Stimulated activated CD8-positive, alpha-beta memory T cell treated with anti-CD3 and anti-CD28 coated beads, Interleukin-15, amount 100 ng/mL, for 1 hour (primary cell): Measurements from ENCODE around the gene CEP112.

Experiments
- DNase-seq: peaks from one replicate; pipeline ENCODE4 v3.0.0-alpha.2; 2020; ENCODE audit warnings: low read depth

CEP112 gene

GRCh38 chr17:66076546-66077190 is 115.3 kb downstream of the CEP112 start:
- no peak for DNase-seq

DNA sequence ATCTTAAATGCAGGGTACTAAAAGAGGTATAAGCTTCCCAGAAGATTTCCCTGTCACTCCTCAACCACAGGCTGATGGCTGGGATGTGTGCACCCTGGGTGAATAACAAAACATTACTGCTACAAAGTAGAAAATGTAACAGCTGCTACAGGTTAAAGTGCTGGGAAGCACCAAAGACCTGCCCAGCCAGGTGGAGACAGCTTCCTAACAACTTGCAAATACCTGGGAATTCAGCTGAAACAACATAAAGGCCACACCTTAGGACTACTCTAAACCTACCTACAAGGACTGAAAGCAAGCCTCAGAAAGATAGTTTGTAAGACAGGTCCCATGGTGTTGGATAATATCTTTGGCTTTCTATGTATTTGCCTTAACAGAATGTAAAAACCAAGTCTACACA is 118.5 kb downstream of the CEP112 start:
- DNase-seq, result no peak

DNA sequence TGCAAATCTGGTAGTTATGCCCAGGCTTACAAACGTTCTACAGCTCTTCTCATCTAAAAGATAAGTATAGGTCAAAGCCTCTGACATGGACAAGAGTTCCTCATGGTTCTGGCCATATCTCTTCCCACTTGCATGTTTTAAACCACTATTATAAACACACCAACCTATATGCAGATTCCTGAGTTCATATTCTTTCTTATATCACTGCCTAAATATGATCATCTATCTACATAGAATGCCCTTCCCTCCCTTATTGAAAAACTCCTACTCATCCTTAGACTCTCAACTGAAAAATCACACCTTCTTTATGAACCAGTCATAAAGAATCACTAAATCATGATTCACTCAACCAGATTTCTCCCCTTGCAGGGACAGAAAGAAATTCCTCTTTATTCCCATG is 128.2 kb downstream of the CEP112 start:
- no peak for DNase-seq

- no peak for DNase-seq
Measured at GRCh38 chr17:66056148-66056547, 135.8 kb downstream of the CEP112 start.

- DNase-seq, result no peak
Measured at GRCh38 chr17:66054242-66054641, 137.7 kb downstream of the CEP112 start.

GRCh38 chr17:66044083-66044482 is 147.8 kb downstream of the CEP112 start:
- DNase-seq, result no peak

GRCh38 chr17:66043419-66043818 is 148.5 kb downstream of the CEP112 start:
- no peak for DNase-seq

DNA sequence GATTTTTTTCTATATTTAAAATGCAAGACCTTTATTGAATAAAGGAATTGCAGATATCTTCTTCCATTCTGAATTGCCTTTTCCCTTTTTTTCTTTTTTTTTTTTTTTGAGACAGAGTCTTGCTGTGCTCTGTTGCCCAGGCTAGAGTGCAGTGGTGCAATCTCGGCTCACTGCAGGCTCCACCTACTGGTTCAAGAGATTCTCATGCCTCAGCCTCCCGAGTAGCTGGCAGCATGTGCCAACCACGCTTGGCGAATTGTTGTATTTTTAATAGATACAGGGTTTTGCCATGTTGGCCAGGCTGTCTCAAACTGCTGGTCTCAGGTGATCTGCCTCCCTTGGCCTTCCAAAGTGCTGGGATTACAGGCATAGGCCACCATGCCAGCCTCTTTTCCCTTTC is 151.5 kb downstream of the CEP112 start:
- no peak for DNase-seq

GRCh38 chr17:66038125-66038524 is 153.8 kb downstream of the CEP112 start:
- DNase-seq, result no peak

DNA sequence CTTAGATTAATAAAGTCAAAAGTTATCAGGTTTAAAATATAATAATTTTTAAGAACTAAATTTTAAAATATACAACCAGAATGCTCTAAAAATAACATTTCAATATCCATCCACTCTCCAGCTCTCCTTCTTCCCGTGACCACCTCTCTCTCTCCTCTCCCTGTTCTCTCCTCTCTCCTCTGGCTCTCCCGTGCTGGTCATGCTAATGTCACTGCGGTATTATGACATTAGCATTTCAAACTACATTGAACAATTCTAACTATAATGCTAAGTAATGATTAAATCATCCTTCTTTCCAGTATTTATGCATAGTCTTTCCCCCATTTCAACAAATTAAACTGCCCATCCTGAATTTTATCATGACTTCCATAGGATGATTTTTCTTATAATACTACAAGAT is 154.7 kb downstream of the CEP112 start:
- DNase-seq, result no peak

GRCh38 chr17:66032082-66032712 is 159.7 kb downstream of the CEP112 start:
- no peak for DNase-seq

DNA sequence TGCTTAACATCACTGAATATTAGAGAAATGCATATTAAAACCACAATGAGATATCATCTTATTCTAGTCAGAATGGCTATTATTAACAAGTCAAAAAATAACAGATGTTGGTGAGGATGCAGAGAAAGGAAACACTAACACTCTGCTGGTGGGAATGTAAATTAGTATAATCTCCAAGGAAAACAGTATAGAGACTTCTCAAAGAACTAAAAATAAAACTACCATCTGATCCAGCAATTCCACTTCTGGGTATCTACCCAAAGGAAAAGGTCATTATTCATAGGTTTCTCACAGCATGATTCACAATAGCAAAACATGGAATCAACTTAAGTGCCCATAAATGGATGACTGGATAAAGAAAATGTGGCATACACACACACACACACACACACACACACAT is 166.4 kb downstream of the CEP112 start:
- DNase-seq, result no peak

DNA sequence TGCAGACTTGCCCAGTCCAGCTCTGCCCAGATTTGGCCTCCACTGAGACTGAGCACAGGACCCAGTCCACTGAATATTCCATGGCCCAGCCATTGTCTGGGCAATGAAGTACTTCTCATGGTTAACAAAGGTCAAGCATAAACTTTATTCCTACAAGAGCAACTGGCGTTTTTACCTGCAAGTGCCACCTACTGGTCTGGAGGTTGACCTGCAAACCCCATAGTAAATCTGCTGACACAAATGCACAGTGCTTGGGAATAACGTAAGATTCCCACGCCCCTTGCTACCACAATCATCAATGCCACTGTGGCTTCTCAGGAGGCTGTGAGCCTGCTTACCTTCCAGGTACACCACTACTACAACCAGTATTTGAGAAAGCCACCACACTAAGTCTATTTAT is 170.2 kb downstream of the CEP112 start:
- DNase-seq, result no peak

DNA sequence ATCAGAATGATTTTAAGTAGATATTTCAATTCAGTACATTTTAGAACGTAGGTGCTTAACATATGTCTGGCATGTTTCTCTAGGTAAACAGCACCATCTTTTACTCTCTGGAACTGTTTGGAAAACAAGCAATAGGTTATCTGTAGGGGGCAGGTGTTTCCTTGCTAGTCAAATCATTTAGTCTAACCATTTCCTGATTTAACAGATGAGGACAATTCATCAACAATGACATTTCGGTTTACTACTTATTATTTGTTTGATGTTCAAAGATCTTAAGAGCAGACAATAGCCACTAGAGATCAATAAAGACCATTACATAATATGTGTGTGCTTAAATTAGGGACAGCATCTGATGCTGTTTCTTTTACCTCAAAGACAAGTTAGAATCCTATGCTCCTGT is 173.1 kb downstream of the CEP112 start:
- no peak for DNase-seq

DNA sequence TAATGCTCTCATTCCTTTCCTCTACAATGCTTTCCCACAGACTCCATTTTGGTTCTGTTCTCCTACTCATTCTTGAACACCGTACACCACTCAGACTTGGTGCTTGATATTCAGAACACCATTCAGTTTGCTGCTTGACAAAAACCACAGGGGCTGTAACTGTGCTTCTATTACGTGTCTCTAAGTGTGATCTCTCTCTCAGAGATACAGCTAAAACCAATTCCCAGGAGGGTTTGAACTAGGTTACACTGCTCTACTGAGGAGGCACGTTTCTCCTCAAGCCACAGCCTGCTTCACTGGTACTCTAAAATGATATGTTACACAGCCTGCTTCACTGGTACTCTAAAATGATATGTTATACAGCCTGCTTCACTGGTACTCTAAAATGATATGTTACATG is 175.7 kb downstream of the CEP112 start:
- DNase-seq, result no peak

DNA sequence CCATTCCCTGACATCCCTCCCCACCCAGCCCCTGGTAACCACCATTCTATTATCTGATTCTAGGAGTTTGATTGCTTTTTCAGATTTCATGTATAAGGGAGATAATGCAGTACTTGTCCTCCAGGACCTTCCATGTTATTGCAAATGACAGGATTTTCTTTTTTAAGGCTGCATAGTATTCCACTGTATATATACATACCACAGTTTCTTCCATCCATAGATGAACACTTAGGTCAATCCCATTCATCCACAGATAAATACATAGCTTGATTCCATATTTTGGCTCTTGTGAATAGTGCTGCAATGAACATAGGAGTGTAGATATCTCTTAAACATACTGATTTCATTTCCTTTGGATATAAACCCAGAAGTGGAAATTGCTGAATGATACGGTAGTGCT is 183.3 kb downstream of the CEP112 start:
- no peak for DNase-seq

DNA sequence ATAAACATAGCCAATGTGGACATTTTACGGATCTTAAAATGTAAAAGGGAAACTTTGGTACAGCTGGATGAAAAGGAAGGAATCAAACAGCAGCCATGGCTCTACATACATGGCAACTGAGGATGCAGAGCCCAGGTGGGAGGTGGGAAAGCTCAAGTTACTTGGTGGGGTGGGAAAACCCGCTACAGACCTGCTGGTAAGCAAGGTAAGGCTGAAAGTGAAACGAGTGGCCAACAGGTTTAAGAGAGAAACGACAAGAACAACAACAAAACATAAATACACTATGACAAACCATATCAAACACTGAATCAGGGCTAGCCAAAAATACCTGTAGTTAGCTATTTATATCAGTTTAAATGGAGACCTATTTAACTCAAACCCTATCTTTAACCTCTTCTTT is 185.3 kb downstream of the CEP112 start:
- DNase-seq, result no peak

GRCh38 chr17:66002812-66003211 is 189.1 kb downstream of the CEP112 start:
- DNase-seq, result no peak

- no peak for DNase-seq
Measured at GRCh38 chr17:66002063-66002585, 189.8 kb downstream of the CEP112 start.

GRCh38 chr17:66000216-66000615 is 191.7 kb downstream of the CEP112 start:
- no peak for DNase-seq

GRCh38 chr17:65998675-65999074 is 193.3 kb downstream of the CEP112 start:
- DNase-seq, result no peak

- DNase-seq, result no peak
Measured at GRCh38 chr17:65994679-65995078, 197.3 kb downstream of the CEP112 start.

- DNase-seq, result no peak
Measured at GRCh38 chr17:65994114-65994513, 197.8 kb downstream of the CEP112 start.

GRCh38 chr17:65990593-65990992 is 201.3 kb downstream of the CEP112 start:
- DNase-seq, result no peak
